GM23338 (cell line): ENCODE results near the gene SRRM2.

Experiments
- CREB1 ChIP-seq: fragments of 250-450 bp; sonication (Bioruptor Pico); IDR thresholded peaks from 2 replicates; pipeline ENCODE4 v1.5.0; 2020; ENCODE audit warnings: low read depth, mild to moderate bottlenecking, moderate library complexity
- CTCF ChIP-seq, 2 experiments: fragments of 200-600 bp in 1 of 2; sonication (generic) in 1 of 2; conservative IDR thresholded peaks; 2 replicates each; pipeline versions ENCODE4 v1.5.1 to v1.6.1; 2016 to 2017; ENCODE audit warnings: antibody characterized with exemption in 2 of 2, low read depth in 2 of 2, mild to moderate bottlenecking in 2 of 2, moderate library complexity in 1 of 2
- ETS1 ChIP-seq: IDR thresholded peaks from 2 replicates; pipeline ENCODE4 v1.6.1; 2016; ENCODE audit warnings: antibody characterized with exemption
- EZH2 ChIP-seq: fragments of 200-600 bp; sonication (generic); IDR thresholded peaks from one replicate; pipeline ENCODE4 v1.8.0; 2017; ENCODE audit warnings: antibody characterized with exemption, mild to moderate bottlenecking, low read depth; ENCODE audit not compliant: unreplicated experiment
- EZH2phosphoT487 ChIP-seq: fragments of 200-600 bp; sonication (generic); IDR thresholded peaks from one replicate; pipeline ENCODE4 v1.8.1; 2018; ENCODE audit warnings: antibody characterized with exemption; ENCODE audit not compliant: unreplicated experiment
- JUNB ChIP-seq: IDR thresholded peaks from one replicate; pipeline ENCODE4 v1.6.1; 2016; ENCODE audit warnings: antibody characterized with exemption; ENCODE audit not compliant: unreplicated experiment
- POLR2AphosphoS5 ChIP-seq: IDR thresholded peaks from 2 replicates; pipeline ENCODE4 v1.6.1; 2016; ENCODE audit warnings: antibody characterized with exemption, low read depth
- REST ChIP-seq: IDR thresholded peaks from one replicate; pipeline ENCODE4 v1.6.1; 2018; ENCODE audit warnings: antibody characterized with exemption; ENCODE audit not compliant: unreplicated experiment
- STAT1 ChIP-seq: IDR thresholded peaks from one replicate; pipeline ENCODE4 v1.6.1; 2016; ENCODE audit warnings: antibody characterized with exemption; ENCODE audit not compliant: unreplicated experiment
- ZNF114 ChIP-seq: fragments of 250-450 bp; sonication (Bioruptor Pico); IDR thresholded peaks from 2 replicates; pipeline ENCODE4 v1.5.0; 2020; ENCODE audit warnings: mild to moderate bottlenecking, moderate library complexity

- TF ChIP-seq CTCF (conservative IDR thresholded peaks at IDR 0.05; ENCODE audit: low read depth in 2 of 2), result no peak
- TF ChIP-seq REST, result no peak
- no peak for TF ChIP-seq EZH2phosphoT487
- TF ChIP-seq POLR2AphosphoS5, result no peak
- TF ChIP-seq STAT1, result no peak
- no peak for TF ChIP-seq ETS1
- TF ChIP-seq JUNB, result no peak
- no peak for TF ChIP-seq EZH2
- TF ChIP-seq ZNF114 (CRISPR knock-in tag), result no peak
- TF ChIP-seq CREB1 (CRISPR knock-in tag), result no peak
Observed at GRCh38 chr16:2741168-2741567, 11.3 kb upstream of the SRRM2 start.
